NCI-H2029 treated with DMSO at 0.1 percent for 48 hours (cell line): ENCODE data around the gene AQP12B.
"Not testable (repeated sequence)": the region's sequence is repeated elsewhere in the genome, so short reads cannot be mapped to it uniquely, and the experiment has no call there.

Source experiments
- DNase-seq: peaks from one replicate; lab custom pipeline; 2025; lab: John Stamatoyannopoulos, UW

The AQP12B gene

GRCh38 chr2:240701091-240701735, 18.5 kb upstream of the AQP12B start:
- no peak for DNase-seq

GRCh38 chr2:240700616-240701015, 17.9 kb upstream of the AQP12B start:
- not testable (repeated sequence) for DNase-seq

GRCh38 chr2:240699835-240700234, 17.1 kb upstream of the AQP12B start:
- not testable (repeated sequence) for DNase-seq

- not testable (repeated sequence) for DNase-seq
Observed at GRCh38 chr2:240698852-240699561, 16.3 kb upstream of the AQP12B start.

GRCh38 chr2:240696469-240696868, 13.8 kb upstream of the AQP12B start:
- not testable (repeated sequence) for DNase-seq

GRCh38 chr2:240695593-240695992, 12.9 kb upstream of the AQP12B start:
- DNase-seq = not testable (repeated sequence)

GRCh38 chr2:240694304-240694703, 11.6 kb upstream of the AQP12B start:
- not testable (repeated sequence) for DNase-seq

GRCh38 chr2:240692583-240693561, 10.2 kb upstream of the AQP12B start:
- DNase-seq = not testable (repeated sequence)

GRCh38 chr2:240691631-240692420, 9.1 kb upstream of the AQP12B start, which contains the start of gene AQP12A:
TSS of gene AQP12A (plus strand) at chr2:240691866. CDS start at chr2:240691914, 48 bp downstream.
- DNase-seq = not testable (repeated sequence)

GRCh38 chr2:240691075-240691427, 8.4 kb upstream of the AQP12B start:
- not testable (repeated sequence) for DNase-seq

- not testable (repeated sequence) for DNase-seq
Observed at GRCh38 chr2:240690421-240691074, 7.9 kb upstream of the AQP12B start.

GRCh38 chr2:240689975-240690374, 7.3 kb upstream of the AQP12B start:
- DNase-seq = no peak

- DNase-seq = no peak
Observed at GRCh38 chr2:240688553-240688919, 5.9 kb upstream of the AQP12B start.

GRCh38 chr2:240687741-240688552, 5.3 kb upstream of the AQP12B start:
- no peak for DNase-seq

- DNase-seq = no peak
Observed at GRCh38 chr2:240687045-240687740, 4.5 kb upstream of the AQP12B start.

GRCh38 chr2:240686460-240686859, 3.8 kb upstream of the AQP12B start:
- DNase-seq = no peak

GRCh38 chr2:240685771-240686371, 3.2 kb upstream of the AQP12B start:
- DNase-seq = peak; percentile 88

- DNase-seq = not testable (repeated sequence)
Observed at GRCh38 chr2:240683980-240684728, 1.5 kb upstream of the AQP12B start.
